ENCODE results near the gene ITGA8. TPM values are rescaled to one million over a fixed set of nuclear protein-coding genes. Genes with fewer than 3 reads are reported as not detected.

ITGA8 gene
- total RNA-seq, 2 experiments from 2014 or later, result not detected

DNA sequence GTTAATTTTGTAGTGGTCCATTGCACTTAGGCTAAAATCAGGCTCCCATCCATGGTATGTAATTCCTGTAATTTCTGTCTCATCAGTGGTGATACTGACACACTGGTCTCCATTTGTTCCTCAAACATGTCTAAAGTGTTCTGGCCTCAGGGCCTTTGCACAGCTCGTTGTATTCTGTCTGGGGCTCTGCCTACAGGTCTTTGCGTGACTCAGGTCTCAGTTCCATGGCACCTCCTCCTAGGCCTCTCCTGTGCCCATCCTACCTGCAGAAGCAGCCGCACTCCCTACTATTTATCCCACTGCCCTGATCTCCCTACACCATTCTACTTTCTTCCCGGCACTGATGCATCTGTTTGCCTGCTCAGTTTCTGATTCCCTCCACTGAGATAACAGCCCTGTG lies 173.8 kb downstream of the ITGA8 start:
- Histone ChIP-seq H3K27ac (ENCODE audit: low read depth in 1 of 2, low read length in 2 of 2) (no peak overlapping the region), H3K9me3 (ENCODE audit: control insufficient read depth in 1 of 2, insufficient read depth in 1 of 2, low read length in 2 of 2) (peaks cover 0 to 7% of the 10 kb centered on the region in 2 experiments), H3K27me3 (ENCODE audit: control insufficient read depth in 1 of 2, insufficient read depth in 2 of 2, low read length in 2 of 2) (no peaks in the 10 kb centered on the region), H3K36me3 (ENCODE audit: insufficient read depth, low read length) (no peaks in the 10 kb centered on the region), H3K4me3 (ENCODE audit: low read length) (no peak overlapping the region), H3K4me1 (ENCODE audit: insufficient read depth, low read length) (no peaks in the 10 kb centered on the region)
- ChIA-PET POLR2A (no interaction called here), CTCF (no interaction called here)
- ATAC-seq (ENCODE audit: poor library complexity) (no peak), DNase-seq (no peak)
- no peak overlapping the region for H3K27ac Mint-ChIP-seq
- no peaks in the 10 kb centered on the region for H3K36me3 Mint-ChIP-seq (ENCODE audit: low read depth)
- no peak overlapping the region for H3K4me3 Mint-ChIP-seq
- no peaks in the 10 kb centered on the region for H3K4me1 Mint-ChIP-seq (ENCODE audit: low read depth)
- intact Hi-C loops (cut with DNase I, micrococcal nuclease), result no loop called here
- H3K27me3 Mint-ChIP-seq, result peaks cover 19% of the 10 kb centered on the region
- H3K9me3 Mint-ChIP-seq, result peaks cover 11% of the 10 kb centered on the region
- TF ChIP-seq, protein P1, sequence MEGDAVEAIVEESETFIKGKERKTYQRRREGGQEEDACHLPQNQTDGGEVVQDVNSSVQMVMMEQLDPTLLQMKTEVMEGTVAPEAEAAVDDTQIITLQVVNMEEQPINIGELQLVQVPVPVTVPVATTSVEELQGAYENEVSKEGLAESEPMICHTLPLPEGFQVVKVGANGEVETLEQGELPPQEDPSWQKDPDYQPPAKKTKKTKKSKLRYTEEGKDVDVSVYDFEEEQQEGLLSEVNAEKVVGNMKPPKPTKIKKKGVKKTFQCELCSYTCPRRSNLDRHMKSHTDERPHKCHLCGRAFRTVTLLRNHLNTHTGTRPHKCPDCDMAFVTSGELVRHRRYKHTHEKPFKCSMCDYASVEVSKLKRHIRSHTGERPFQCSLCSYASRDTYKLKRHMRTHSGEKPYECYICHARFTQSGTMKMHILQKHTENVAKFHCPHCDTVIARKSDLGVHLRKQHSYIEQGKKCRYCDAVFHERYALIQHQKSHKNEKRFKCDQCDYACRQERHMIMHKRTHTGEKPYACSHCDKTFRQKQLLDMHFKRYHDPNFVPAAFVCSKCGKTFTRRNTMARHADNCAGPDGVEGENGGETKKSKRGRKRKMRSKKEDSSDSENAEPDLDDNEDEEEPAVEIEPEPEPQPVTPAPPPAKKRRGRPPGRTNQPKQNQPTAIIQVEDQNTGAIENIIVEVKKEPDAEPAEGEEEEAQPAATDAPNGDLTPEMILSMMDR (IDR thresholded peaks at IDR 0.05), result no peak

DNA sequence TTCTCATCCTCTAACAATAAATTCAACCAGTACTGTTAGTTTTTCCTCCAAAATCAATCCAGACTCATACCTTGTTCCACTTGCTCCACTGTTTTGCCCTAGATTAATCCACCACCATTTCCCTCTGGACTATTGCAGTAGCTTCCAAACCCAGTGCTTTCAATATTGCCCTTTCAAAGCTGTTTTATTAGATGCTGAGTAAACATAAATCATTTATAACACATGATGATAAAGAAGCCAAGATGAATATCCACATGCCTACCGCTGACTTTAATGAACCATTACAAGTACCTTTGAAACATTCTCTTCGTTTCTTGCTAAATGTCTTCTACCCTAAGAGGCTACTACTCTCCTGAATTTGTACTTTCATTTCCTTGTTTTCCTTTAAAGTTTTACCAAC lies 174.5 kb downstream of the ITGA8 start:
- Histone ChIP-seq H3K36me3 (ENCODE audit: insufficient read depth, low read length) (no peaks in the 10 kb centered on the region), H3K9me3 (ENCODE audit: control insufficient read depth in 1 of 2, insufficient read depth in 1 of 2, low read length in 2 of 2) (peaks cover 0 to 7% of the 10 kb centered on the region in 2 experiments), H3K4me1 (ENCODE audit: insufficient read depth, low read length) (no peaks in the 10 kb centered on the region), H3K27me3 (ENCODE audit: control insufficient read depth in 1 of 2, insufficient read depth in 2 of 2, low read length in 2 of 2) (no peaks in the 10 kb centered on the region), H3K27ac (ENCODE audit: low read depth in 1 of 2, low read length in 2 of 2) (no peak overlapping the region), H3K4me3 (ENCODE audit: low read length) (no peak overlapping the region)
- Mint-ChIP-seq H3K27me3 (peaks cover 12% of the 10 kb centered on the region), H3K9me3 (peaks cover 11% of the 10 kb centered on the region), H3K4me3 (no peak overlapping the region), H3K27ac (no peak overlapping the region), H3K36me3 (ENCODE audit: low read depth) (no peaks in the 10 kb centered on the region), H3K4me1 (ENCODE audit: low read depth) (no peaks in the 10 kb centered on the region)
- ATAC-seq (ENCODE audit: poor library complexity), result no peak
- TF ChIP-seq, protein P1 (IDR thresholded peaks at IDR 0.05), result no peak
- CTCF ChIA-PET, result no interaction called here
- intact Hi-C loops (cut with DNase I, micrococcal nuclease), result no loop called here
- POLR2A ChIA-PET, result no interaction called here
- DNase-seq, result no peak

DNA sequence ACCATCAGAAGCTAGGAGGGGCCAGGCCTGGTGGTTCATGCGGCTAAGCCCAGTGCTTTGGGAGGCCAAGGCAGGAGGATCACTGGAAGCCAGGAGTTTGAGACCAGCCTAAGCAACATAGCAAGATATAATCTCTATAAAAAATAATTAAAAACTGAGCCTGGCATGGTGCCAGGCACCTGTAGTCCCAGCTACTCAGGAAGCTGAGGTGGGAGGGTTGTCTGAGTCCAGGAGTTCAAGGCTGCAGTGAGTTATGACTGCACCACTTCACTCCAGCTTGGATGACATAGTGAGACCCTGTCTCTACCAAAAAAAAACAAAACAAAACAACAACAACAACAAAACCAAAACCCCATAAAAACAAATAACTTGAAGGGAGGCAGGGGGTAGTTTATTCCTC lies 175.7 kb downstream of the ITGA8 start:
- ChIA-PET POLR2A (no interaction called here), CTCF (no interaction called here)
- Mint-ChIP-seq H3K36me3 (ENCODE audit: low read depth) (no peaks in the 10 kb centered on the region), H3K9me3 (peaks cover 11% of the 10 kb centered on the region), H3K4me1 (ENCODE audit: low read depth) (no peaks in the 10 kb centered on the region), H3K27ac (no peak overlapping the region), H3K4me3 (no peak overlapping the region), H3K27me3 (peaks cover 12% of the 10 kb centered on the region)
- TF ChIP-seq, protein P1 (IDR thresholded peaks at IDR 0.05), result no peak
- DNase-seq, result no peak
- H3K27me3 ChIP-seq (ENCODE audit: control insufficient read depth in 1 of 2, insufficient read depth in 2 of 2, low read length in 2 of 2), result no peaks in the 10 kb centered on the region
- H3K27ac ChIP-seq (ENCODE audit: low read depth in 1 of 2, low read length in 2 of 2), result no peak overlapping the region
- no peak overlapping the region for H3K4me3 ChIP-seq (ENCODE audit: low read length)
- intact Hi-C loops (cut with DNase I, micrococcal nuclease), result no loop called here
- H3K4me1 ChIP-seq (ENCODE audit: insufficient read depth, low read length), result no peaks in the 10 kb centered on the region
- H3K9me3 ChIP-seq (ENCODE audit: control insufficient read depth in 1 of 2, insufficient read depth in 1 of 2, low read length in 2 of 2), result peaks cover 0 to 7% of the 10 kb centered on the region in 2 experiments
- no peaks in the 10 kb centered on the region for H3K36me3 ChIP-seq (ENCODE audit: insufficient read depth, low read length)
- ATAC-seq (ENCODE audit: poor library complexity), result no peak
